WTC11 (cell line): ENCODE results near the gene SRSF2. TPM values are rescaled to one million over a fixed set of nuclear protein-coding genes. Genes with fewer than 3 reads are reported as not detected.
A peak's percentile ranks its signal among the peaks of the same experiment; 100 is the strongest.

ENCODE experiments used
- ATAC-seq: fragments of 200-7000 bp; cut with Tn5 transposase; 2 replicates; pipeline ENCODE4 v1.10.0; 2021; ENCODE audit warnings: mild to moderate bottlenecking, moderate library complexity
- CTCF ChIA-PET: fragments of 300-600 bp; sonication (Branson Sonifier 250); formaldehyde crosslinking; loops from one replicate; lab custom pipeline; 2021; ENCODE audit warnings: antibody characterized with exemption; lab: Charles Lee
- POLR2A ChIA-PET: fragments of 350-600 bp; sonication (Branson Sonifier 250); formaldehyde crosslinking; loops from one replicate; lab custom pipeline; 2021; ENCODE audit warnings: antibody characterized with exemption; lab: Charles Lee
- DNase-seq: peaks from one replicate; pipeline ENCODE4 v3.0.0; 2021; ENCODE audit warnings: low spot score
- H3K27ac Mint-ChIP-seq: 2 replicates; pipeline ENCODE4 v1.8.0; 2021; ENCODE audit warnings: mixed read lengths
- H3K27me3 Mint-ChIP-seq: 2 replicates; pipeline ENCODE4 v1.8.0; 2021; ENCODE audit warnings: low read depth, mild to moderate bottlenecking, moderate library complexity, mixed read lengths
- H3K36me3 Mint-ChIP-seq: 2 replicates; pipeline ENCODE4 v1.8.0; 2021; ENCODE audit warnings: mixed read lengths
- H3K4me1 Mint-ChIP-seq: 2 replicates; pipeline ENCODE4 v1.8.0; 2022; ENCODE audit warnings: mixed read lengths
- H3K4me3 Mint-ChIP-seq: 2 replicates; pipeline ENCODE4 v1.8.0; 2021; ENCODE audit warnings: mild to moderate bottlenecking, moderate library complexity, mixed read lengths
- H3K9me3 Mint-ChIP-seq: 2 replicates; pipeline ENCODE4 v1.8.0; 2021; ENCODE audit warnings: mixed read lengths
- FOXK1 ChIP-seq: sonication (generic); formaldehyde crosslinking; IDR thresholded peaks from 2 replicates; pipeline ENCODE4 v1.8.0; 2022; ENCODE audit warnings: mild to moderate bottlenecking, moderate library complexity, missing genetic modification reagents
- FOXP1 ChIP-seq: sonication (generic); formaldehyde crosslinking; IDR thresholded peaks from 2 replicates; pipeline ENCODE4 v1.8.0; 2022; ENCODE audit warnings: missing genetic modification reagents, mild to moderate bottlenecking, moderate library complexity, borderline replicate concordance
- FOXP4 ChIP-seq: sonication (generic); formaldehyde crosslinking; IDR thresholded peaks from 2 replicates; pipeline ENCODE4 v1.8.0; 2022; ENCODE audit warnings: mild to moderate bottlenecking, missing genetic modification reagents
- GTF2I ChIP-seq: fragments of 250-450 bp; sonication (Bioruptor Pico); conservative IDR thresholded peaks from 2 replicates; pipeline ENCODE4 v1.4.0; 2021; ENCODE audit warnings: mild to moderate bottlenecking
- NFYB ChIP-seq: sonication (generic); formaldehyde crosslinking; conservative IDR thresholded peaks from 2 replicates; pipeline ENCODE4 v1.8.0; 2022; ENCODE audit warnings: low read depth, missing genetic modification reagents
- SMAD3 ChIP-seq: sonication (generic); formaldehyde crosslinking; IDR thresholded peaks from 2 replicates; pipeline ENCODE4 v1.8.0; 2022; ENCODE audit warnings: missing genetic modification reagents, mild to moderate bottlenecking, borderline replicate concordance
- TEAD1 ChIP-seq: sonication (generic); formaldehyde crosslinking; IDR thresholded peaks from 2 replicates; pipeline ENCODE4 v1.8.0; 2022; ENCODE audit warnings: mild to moderate bottlenecking, missing genetic modification reagents
- ZNF121 ChIP-seq: sonication (generic); formaldehyde crosslinking; IDR thresholded peaks from 2 replicates; pipeline ENCODE4 v1.8.0; 2023; ENCODE audit warnings: missing genetic modification reagents
- total RNA-seq: library from RNA; stranded (reverse); gene quantifications from 3 replicates; pipeline ENCODE4 v1.2.3, GENCODE V29; 2021
- TF ChIP-seq, protein P1 (sequence below): sonication (generic); formaldehyde crosslinking; IDR thresholded peaks from 2 replicates; pipeline ENCODE4 v1.8.1; 2022; ENCODE audit warnings: missing genetic modification reagents, borderline replicate concordance
- TF ChIP-seq, protein P2 (sequence below): fragments of 250-450 bp; sonication (Bioruptor Pico); IDR thresholded peaks from 2 replicates; pipeline ENCODE4 v1.9.0; 2021; ENCODE audit warnings: mild to moderate bottlenecking
- TF ChIP-seq, protein P3 (sequence below): fragments of 250-450 bp; sonication (Bioruptor Pico); IDR thresholded peaks from 2 replicates; pipeline ENCODE4 v2.1.2; 2022; ENCODE audit warnings: mild to moderate bottlenecking, moderate library complexity

SRSF2 gene
- total RNA-seq, 1 experiment from 2014 or later = 355 TPM

DNA sequence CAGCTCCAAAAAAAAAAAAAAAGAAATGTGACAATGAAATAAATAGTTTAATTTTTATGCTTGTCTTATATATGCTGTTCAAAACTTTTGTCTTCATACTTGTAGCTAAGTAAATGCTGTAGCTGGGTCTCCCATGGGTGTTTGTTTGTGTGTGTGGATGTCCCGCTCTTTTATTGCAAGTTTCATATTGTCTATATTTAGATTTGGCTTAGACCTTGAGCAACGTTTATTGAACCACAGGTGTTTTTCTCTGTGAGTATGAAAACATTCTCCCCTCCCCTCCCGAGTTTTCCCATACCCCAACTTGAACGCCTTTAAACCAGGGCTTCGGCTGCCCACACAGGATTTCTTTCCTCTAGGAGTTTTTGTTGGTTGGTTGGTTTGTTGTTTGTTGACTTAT lies 46.0 kb upstream of the SRSF2 start:
- Mint-ChIP-seq H3K27ac (no peak overlapping the region), H3K4me1 (no peaks in the 10 kb centered on the region), H3K36me3 (peaks cover 9% of the 10 kb centered on the region), H3K4me3 (no peak overlapping the region), H3K9me3 (no peaks in the 10 kb centered on the region), H3K27me3 (no peaks in the 10 kb centered on the region)
- DNase-seq (no peak), ATAC-seq (no peak)
- POLR2A ChIA-PET = no interaction called here
- TF ChIP-seq GTF2I (CRISPR knock-in tag) (no peak), NFYB (CRISPR knock-in tag) (no peak), TEAD1 (CRISPR knock-in tag) (no peak), SMAD3 (no peak)
- TF ChIP-seq, protein P1, sequence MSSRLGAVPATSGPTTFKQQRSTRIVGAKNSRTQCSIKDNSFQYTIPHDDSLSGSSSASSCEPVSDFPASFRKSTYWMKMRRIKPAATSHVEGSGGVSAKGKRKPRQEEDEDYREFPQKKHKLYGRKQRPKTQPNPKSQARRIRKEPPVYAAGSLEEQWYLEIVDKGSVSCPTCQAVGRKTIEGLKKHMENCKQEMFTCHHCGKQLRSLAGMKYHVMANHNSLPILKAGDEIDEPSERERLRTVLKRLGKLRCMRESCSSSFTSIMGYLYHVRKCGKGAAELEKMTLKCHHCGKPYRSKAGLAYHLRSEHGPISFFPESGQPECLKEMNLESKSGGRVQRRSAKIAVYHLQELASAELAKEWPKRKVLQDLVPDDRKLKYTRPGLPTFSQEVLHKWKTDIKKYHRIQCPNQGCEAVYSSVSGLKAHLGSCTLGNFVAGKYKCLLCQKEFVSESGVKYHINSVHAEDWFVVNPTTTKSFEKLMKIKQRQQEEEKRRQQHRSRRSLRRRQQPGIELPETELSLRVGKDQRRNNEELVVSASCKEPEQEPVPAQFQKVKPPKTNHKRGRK = no peak
- TF ChIP-seq, protein P2, sequence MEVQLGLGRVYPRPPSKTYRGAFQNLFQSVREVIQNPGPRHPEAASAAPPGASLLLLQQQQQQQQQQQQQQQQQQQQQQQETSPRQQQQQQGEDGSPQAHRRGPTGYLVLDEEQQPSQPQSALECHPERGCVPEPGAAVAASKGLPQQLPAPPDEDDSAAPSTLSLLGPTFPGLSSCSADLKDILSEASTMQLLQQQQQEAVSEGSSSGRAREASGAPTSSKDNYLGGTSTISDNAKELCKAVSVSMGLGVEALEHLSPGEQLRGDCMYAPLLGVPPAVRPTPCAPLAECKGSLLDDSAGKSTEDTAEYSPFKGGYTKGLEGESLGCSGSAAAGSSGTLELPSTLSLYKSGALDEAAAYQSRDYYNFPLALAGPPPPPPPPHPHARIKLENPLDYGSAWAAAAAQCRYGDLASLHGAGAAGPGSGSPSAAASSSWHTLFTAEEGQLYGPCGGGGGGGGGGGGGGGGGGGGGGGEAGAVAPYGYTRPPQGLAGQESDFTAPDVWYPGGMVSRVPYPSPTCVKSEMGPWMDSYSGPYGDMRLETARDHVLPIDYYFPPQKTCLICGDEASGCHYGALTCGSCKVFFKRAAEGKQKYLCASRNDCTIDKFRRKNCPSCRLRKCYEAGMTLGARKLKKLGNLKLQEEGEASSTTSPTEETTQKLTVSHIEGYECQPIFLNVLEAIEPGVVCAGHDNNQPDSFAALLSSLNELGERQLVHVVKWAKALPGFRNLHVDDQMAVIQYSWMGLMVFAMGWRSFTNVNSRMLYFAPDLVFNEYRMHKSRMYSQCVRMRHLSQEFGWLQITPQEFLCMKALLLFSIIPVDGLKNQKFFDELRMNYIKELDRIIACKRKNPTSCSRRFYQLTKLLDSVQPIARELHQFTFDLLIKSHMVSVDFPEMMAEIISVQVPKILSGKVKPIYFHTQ (CRISPR knock-in tag) = no peak
- TF ChIP-seq, protein P3, sequence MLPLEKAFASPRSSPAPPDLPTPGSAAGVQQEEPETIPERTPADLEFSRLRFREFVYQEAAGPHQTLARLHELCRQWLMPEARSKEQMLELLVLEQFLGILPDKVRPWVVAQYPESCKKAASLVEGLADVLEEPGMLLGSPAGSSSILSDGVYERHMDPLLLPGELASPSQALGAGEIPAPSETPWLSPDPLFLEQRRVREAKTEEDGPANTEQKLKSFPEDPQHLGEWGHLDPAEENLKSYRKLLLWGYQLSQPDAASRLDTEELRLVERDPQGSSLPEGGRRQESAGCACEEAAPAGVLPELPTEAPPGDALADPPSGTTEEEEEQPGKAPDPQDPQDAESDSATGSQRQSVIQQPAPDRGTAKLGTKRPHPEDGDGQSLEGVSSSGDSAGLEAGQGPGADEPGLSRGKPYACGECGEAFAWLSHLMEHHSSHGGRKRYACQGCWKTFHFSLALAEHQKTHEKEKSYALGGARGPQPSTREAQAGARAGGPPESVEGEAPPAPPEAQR = no peak
- CTCF ChIA-PET = no interaction called here

- H3K4me3 Mint-ChIP-seq = no peak overlapping the region
- H3K9me3 Mint-ChIP-seq = no peaks in the 10 kb centered on the region
- H3K36me3 Mint-ChIP-seq = peaks cover 16% of the 10 kb centered on the region
- TF ChIP-seq ZNF121 (CRISPR knock-in tag) (peak; percentile 82), FOXP1 (CRISPR knock-in tag) (no peak)
- ATAC-seq (peak; percentile 74), DNase-seq (no peak)
- no peaks in the 10 kb centered on the region for H3K27me3 Mint-ChIP-seq
- no peaks in the 10 kb centered on the region for H3K4me1 Mint-ChIP-seq
- H3K27ac Mint-ChIP-seq = peak overlapping the region; percentile 42; the same call in 1 of the 2 replicates
- ChIA-PET POLR2A (no interaction called here), CTCF (interaction anchor here (0.6 to 1.1 kb wide), 5 partner anchors 15 to 643 kb away, joined by 3 to 4 read pairs (median 3); no protein-coding TSS in a partner anchor)
Observed at GRCh38 chr17:76781056-76781982, 44.2 kb upstream of the SRSF2 start.

GRCh38 chr17:76775021-76775600 lies 38.0 kb upstream of the SRSF2 start:
- POLR2A ChIA-PET = no interaction called here
- Mint-ChIP-seq H3K27ac (no peak overlapping the region), H3K36me3 (peaks cover 30% of the 10 kb centered on the region), H3K4me3 (no peak overlapping the region), H3K4me1 (no peaks in the 10 kb centered on the region), H3K27me3 (no peaks in the 10 kb centered on the region)
- CTCF ChIA-PET = no interaction called here
- no peak for TF ChIP-seq FOXP4 (CRISPR knock-in tag)
- TF ChIP-seq FOXK1 = no peak
- TF ChIP-seq, all 79 proteins: peak for 0
- no peaks in the 10 kb centered on the region for H3K9me3 Mint-ChIP-seq
- ATAC-seq (no peak), DNase-seq (no peak)
